PC-3 (cell line): Measurements from ENCODE around the gene P2RY14.

ENCODE experiments used
- CTCF ChIP-seq: fragments of 300-600 bp; sonication (generic); conservative IDR thresholded peaks from 2 replicates; pipeline ENCODE4 v1.5.1; 2017; ENCODE audit warnings: antibody characterized with exemption, low read depth, mild to moderate bottlenecking, low read length
- EZH2 ChIP-seq: fragments of 300-600 bp; sonication (generic); IDR thresholded peaks from one replicate; pipeline ENCODE4 v1.6.1; 2017; ENCODE audit warnings: antibody characterized with exemption, mild to moderate bottlenecking, low read length; ENCODE audit not compliant: unreplicated experiment
- EZH2phosphoT487 ChIP-seq: fragments of 300-600 bp; sonication (generic); IDR thresholded peaks from 2 replicates; pipeline ENCODE4 v1.6.1; 2018; ENCODE audit warnings: mild to moderate bottlenecking, antibody characterized with exemption, low read length, borderline replicate concordance

- TF ChIP-seq EZH2 = no peak
- TF ChIP-seq CTCF = no peak
- TF ChIP-seq EZH2phosphoT487 = no peak
Observed at GRCh38 chr3:151175952-151176351, 102.4 kb downstream of the P2RY14 start.
